HepG2 (cell line): ENCODE measurements around the gene PGA3. TPM values are rescaled to one million over a fixed set of nuclear protein-coding genes. Genes with fewer than 3 reads are reported as not detected.
A peak's percentile ranks its signal among the peaks of the same experiment; 100 is the strongest.

Experiments
- ATF7-NPFF ChIP-seq: sonication (generic); formaldehyde crosslinking; IDR thresholded peaks from 2 replicates; pipeline ENCODE4 v1.8.1; 2023; ENCODE audit warnings: mild to moderate bottlenecking, low read depth, missing genetic modification reagents, moderate library complexity
- HDAC2 ChIP-seq: sonication (generic); formaldehyde crosslinking; IDR thresholded peaks from 2 replicates; pipeline ENCODE4 v1.4.0; 2020; ENCODE audit warnings: missing genetic modification reagents
- KDM5A ChIP-seq: fragments of 200-600 bp; sonication (generic); IDR thresholded peaks from 2 replicates; pipeline ENCODE4 v1.7.0; 2018; ENCODE audit warnings: antibody characterized with exemption, mild to moderate bottlenecking, low read length, borderline replicate concordance
- LCORL ChIP-seq, 2 experiments: fragments of 450-650 bp in 1 of 2; sonication (generic) in 1 of 2; formaldehyde crosslinking in 1 of 2; IDR thresholded peaks; 2 replicates each; pipeline versions ENCODE4 v1.5.0 to v1.6.1; 2017 to 2020; ENCODE audit warnings: antibody characterized with exemption in 1 of 2, missing genetic modification reagents in 1 of 2
- MED1 ChIP-seq: sonication (generic); formaldehyde crosslinking; IDR thresholded peaks from 2 replicates; pipeline ENCODE4 v1.4.0; 2020; ENCODE audit warnings: missing genetic modification reagents
- NCOR1 ChIP-seq: fragments of 200-600 bp; sonication (generic); IDR thresholded peaks from 2 replicates; pipeline ENCODE4 v1.7.0; 2017; ENCODE audit warnings: antibody characterized with exemption, low read length, borderline replicate concordance
- NKX3-1 ChIP-seq: sonication (generic); formaldehyde crosslinking; IDR thresholded peaks from 2 replicates; pipeline ENCODE4 v1.5.0; 2020; ENCODE audit warnings: missing genetic modification reagents
- PHF8 ChIP-seq: sonication (generic); formaldehyde crosslinking; IDR thresholded peaks from 2 replicates; pipeline ENCODE4 v1.5.0; 2020; ENCODE audit warnings: missing genetic modification reagents
- PLRG1 ChIP-seq: fragments of 450-650 bp; conservative IDR thresholded peaks from 2 replicates; pipeline ENCODE4 v1.6.1; 2016
- SRSF4 ChIP-seq: fragments of 200-400 bp; formaldehyde crosslinking; IDR thresholded peaks from one replicate; pipeline ENCODE4 v1.6.1; 2018; ENCODE audit warnings: mild to moderate bottlenecking, low read depth, low read length, moderate library complexity; ENCODE audit not compliant: poor library complexity, severe bottlenecking
- ZNF136 ChIP-seq: sonication (generic); formaldehyde crosslinking; IDR thresholded peaks from 2 replicates; pipeline ENCODE4 v1.8.1; 2022; ENCODE audit warnings: low read depth, mild to moderate bottlenecking, moderate library complexity, missing genetic modification reagents
- ZNF205 ChIP-seq: IDR thresholded peaks from 2 replicates; pipeline ENCODE4 v1.6.1; 2018; ENCODE audit warnings: missing biosample characterization, missing genetic modification reagents
- ZNF276 ChIP-seq: sonication (generic); formaldehyde crosslinking; IDR thresholded peaks from 2 replicates; pipeline ENCODE4 v1.4.0; 2020; ENCODE audit warnings: mild to moderate bottlenecking, low read depth, missing genetic modification reagents
- ZNF292 ChIP-seq: sonication (generic); formaldehyde crosslinking; IDR thresholded peaks from 2 replicates; pipeline ENCODE4 v1.8.1; 2022; ENCODE audit warnings: mild to moderate bottlenecking, low read depth, missing genetic modification reagents, borderline replicate concordance
- ZNF383 ChIP-seq: sonication (generic); formaldehyde crosslinking; IDR thresholded peaks from 2 replicates; pipeline ENCODE4 v1.4.0; 2020; ENCODE audit warnings: missing genetic modification reagents, mild to moderate bottlenecking, borderline replicate concordance
- polyA plus RNA-seq, 8 experiments: library from polyadenylated mRNA; depleted of rRNA in 3 of 8; stranded (reverse) in 7 of 8; unstranded in 1 of 8; fragments of >200 nt; fragmentation: Illumina TruSeq in 4 of 8; extraction: Trizol in 4 of 8; gene quantifications; 2 replicates each; pipeline versions ENCODE4 v1.2.1 to v1.2.3, GENCODE V29; 2011 to 2016; ENCODE audit warnings: low read depth in 4 of 8, missing spikeins in 1 of 8, mixed read lengths in 1 of 8; ENCODE audit not compliant: insufficient read depth in 1 of 8
- total RNA-seq, 5 experiments: library from RNA; depleted of rRNA; stranded (reverse); fragments of >200 nt; fragmentation: Illumina TruSeq; extraction: Trizol; gene quantifications; 2 replicates each; pipeline ENCODE4 v1.2.3, GENCODE V29; 2016; ENCODE audit warnings: low read depth in 1 of 5
- TF ChIP-seq, protein P1 (sequence below): sonication (generic); formaldehyde crosslinking; IDR thresholded peaks from 2 replicates; pipeline ENCODE4 v1.4.0; 2020; ENCODE audit warnings: mild to moderate bottlenecking, missing genetic modification reagents
- TF ChIP-seq, protein P2 (sequence below): sonication (generic); formaldehyde crosslinking; IDR thresholded peaks from 2 replicates; pipeline ENCODE4 v1.4.0; 2020; ENCODE audit warnings: mild to moderate bottlenecking, missing genetic modification reagents

The PGA3 gene
- total and polyA plus RNA-seq, 2 of the 13 experiments (the other 11 are each of a cell fraction or from before 2014, with no cell fraction given) = not detected

DNA sequence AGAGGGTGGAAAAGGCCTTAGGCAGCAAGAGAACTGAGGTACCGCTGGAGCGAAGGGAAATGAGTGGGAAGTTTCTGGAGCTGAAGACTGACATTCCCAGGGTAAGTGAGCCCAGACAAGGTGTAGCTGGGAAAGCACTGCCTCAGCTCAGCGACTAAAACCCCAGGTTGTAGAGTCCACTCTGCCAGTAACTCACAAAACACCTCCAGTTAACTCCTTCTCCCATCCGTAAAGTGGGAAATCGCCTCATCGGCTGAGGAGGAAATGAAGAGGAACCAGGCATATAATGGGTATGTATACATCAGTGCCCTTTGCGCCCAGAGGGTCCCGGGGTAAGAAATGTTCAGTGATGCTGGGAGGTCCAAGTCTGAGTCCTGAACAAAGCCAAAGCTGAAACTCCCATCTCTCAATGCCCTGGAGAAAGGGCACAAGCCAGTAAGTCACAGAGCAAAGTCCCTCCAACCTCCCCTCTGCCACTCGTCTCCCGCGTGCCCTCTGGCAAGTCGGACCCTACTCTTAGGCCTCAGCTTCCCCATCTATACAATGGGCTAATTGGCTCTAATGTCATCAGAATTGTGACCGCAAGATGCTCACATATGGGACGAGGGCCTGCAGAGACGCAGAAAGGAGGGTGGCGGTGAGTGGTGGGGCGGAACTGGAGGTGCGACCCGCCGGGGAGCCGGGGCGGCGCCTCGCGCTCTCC is 42.7 kb upstream of the PGA3 start (continued):
- no peak for TF ChIP-seq ZNF276 (CRISPR knock-in tag)
- peak; percentile 75 for TF ChIP-seq PHF8 (CRISPR knock-in tag)
- TF ChIP-seq, protein P1, sequence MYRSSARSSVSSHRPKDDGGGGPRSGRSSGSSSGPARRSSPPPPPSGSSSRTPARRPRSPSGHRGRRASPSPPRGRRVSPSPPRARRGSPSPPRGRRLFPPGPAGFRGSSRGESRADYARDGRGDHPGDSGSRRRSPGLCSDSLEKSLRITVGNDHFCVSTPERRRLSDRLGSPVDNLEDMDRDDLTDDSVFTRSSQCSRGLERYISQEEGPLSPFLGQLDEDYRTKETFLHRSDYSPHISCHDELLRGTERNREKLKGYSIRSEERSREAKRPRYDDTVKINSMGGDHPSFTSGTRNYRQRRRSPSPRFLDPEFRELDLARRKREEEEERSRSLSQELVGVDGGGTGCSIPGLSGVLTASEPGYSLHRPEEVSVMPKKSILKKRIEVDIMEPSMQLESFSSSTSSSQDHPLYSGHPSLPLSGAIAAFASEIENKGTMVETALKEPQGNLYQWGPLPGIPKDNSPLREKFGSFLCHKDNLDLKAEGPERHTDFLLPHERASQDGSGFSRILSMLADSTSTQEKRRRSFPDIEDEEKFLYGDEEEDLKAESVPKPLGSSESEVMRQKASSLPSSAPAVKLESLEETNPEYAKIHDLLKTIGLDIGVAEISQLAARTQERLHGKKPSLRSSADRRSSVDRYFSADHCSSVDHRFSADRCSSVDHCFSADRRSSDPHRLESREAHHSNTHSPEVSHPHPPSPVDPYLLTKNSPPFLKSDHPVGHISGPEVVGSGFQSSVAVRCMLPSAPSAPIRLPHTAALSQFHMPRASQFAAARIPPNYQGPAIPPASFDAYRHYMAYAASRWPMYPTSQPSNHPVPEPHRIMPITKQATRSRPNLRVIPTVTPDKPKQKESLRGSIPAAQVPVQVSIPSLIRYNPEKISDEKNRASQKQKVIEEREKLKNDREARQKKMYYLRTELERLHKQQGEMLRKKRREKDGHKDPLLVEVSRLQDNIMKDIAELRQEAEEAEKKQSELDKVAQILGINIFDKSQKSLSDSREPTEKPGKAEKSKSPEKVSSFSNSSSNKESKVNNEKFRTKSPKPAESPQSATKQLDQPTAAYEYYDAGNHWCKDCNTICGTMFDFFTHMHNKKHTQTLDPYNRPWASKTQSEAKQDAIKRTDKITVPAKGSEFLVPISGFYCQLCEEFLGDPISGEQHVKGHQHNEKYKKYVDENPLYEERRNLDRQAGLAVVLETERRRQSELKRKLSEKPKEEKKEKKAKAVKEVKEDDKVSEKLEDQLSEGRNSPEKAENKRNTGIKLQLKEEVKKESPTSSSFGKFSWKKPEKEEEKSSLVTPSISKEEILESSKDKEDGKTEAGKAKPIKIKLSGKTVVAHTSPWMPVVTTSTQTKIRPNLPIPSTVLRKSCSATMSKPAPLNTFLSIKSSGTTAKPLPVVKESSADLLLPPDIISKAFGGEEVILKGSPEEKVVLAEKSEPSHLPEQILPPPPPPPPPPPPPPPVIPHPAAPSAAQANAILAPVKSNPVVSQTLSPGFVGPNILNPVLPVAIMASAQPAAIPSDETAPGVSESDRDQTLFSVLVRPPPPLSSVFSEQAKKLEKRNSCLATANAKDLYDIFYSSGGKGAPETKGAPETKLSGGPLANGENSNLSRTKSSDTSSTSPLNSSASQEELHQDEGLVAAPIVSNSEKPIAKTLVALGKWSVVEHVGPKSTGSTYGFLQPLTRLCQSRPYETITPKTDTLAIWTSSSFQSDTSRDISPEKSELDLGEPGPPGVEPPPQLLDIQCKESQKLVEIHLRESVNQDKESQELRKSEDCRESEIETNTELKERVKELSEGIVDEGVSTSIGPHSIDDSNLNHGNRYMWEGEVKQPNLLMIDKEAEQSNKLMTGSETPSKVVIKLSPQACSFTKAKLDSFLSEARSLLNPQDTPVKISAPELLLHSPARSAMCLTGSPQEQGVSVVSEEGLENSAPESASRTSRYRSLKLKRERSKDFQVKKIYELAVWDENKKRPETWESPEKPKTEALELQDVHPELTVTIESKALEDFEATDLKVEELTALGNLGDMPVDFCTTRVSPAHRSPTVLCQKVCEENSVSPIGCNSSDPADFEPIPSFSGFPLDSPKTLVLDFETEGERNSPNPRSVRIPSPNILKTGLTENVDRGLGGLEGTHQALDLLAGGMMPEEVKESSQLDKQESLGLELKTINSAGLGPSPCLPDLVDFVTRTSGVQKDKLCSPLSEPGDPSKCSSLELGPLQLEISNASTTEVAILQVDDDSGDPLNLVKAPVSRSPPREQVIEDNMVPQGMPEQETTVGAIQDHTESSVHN (CRISPR knock-in tag) = no peak
- no peak for TF ChIP-seq ZNF136 (CRISPR knock-in tag)
- TF ChIP-seq LCORL (IDR thresholded peaks at IDR 0.05) = no peak
- TF ChIP-seq LCORL (CRISPR knock-in tag; IDR thresholded peaks at IDR 0.05) = peak; percentile 16; the same call in 1 of the 2 replicates
- peak; percentile 12; the same call in 1 of the 2 replicates for TF ChIP-seq NCOR1
- TF ChIP-seq MED1 (CRISPR knock-in tag) = peak; percentile 8; the same call in 1 of the 2 replicates
- no peak for TF ChIP-seq ZNF383 (CRISPR knock-in tag)
- no peak for TF ChIP-seq NKX3-1 (CRISPR knock-in tag)
- TF ChIP-seq SRSF4 = no peak
- 0 out of 2 replicates have a peak, but pooled peaks have one; percentile 18 for TF ChIP-seq ZNF205
- no peak for TF ChIP-seq ATF7-NPFF (CRISPR knock-in tag)
- peak; percentile 22; the same call in 1 of the 2 replicates for TF ChIP-seq ZNF292 (CRISPR knock-in tag)
- TF ChIP-seq KDM5A = no peak
- TF ChIP-seq, protein P2, sequence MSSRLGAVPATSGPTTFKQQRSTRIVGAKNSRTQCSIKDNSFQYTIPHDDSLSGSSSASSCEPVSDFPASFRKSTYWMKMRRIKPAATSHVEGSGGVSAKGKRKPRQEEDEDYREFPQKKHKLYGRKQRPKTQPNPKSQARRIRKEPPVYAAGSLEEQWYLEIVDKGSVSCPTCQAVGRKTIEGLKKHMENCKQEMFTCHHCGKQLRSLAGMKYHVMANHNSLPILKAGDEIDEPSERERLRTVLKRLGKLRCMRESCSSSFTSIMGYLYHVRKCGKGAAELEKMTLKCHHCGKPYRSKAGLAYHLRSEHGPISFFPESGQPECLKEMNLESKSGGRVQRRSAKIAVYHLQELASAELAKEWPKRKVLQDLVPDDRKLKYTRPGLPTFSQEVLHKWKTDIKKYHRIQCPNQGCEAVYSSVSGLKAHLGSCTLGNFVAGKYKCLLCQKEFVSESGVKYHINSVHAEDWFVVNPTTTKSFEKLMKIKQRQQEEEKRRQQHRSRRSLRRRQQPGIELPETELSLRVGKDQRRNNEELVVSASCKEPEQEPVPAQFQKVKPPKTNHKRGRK (CRISPR knock-in tag) = no peak
- TF ChIP-seq PLRG1 = no peak
- TF ChIP-seq HDAC2 (CRISPR knock-in tag) = peak; percentile 74; the same call in 1 of the 2 replicates
